ENCODE results near the gene MAPKBP1.

Gene MAPKBP1

DNA sequence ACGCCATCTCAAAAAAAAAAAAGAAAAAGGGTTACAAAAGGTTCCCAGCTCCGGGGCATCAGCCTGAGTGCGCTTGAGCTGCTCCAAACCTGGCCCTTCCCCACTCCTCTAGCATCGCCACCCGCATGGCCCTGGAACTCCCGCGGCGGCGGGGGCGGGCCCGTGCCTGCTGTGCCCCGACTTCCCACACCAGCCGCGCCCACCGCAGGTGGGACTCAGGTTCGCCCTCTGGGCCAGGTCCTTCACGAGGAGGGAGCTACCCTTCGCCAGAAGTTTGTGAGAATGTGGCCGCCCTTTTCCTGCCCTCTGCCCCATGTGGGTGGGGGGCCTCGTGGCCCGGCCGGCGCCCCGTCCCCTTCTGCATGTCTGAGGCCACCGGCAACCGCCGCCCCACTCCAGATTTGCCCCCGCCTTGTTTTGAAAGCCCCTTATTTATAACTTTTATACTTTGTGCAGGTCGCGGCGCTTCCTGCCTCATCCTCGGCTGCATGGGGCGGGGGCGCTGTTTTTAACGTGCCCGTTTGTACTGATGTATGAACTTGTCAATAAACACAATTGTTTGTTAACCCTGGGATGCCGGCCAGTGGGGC, 53.1 kb downstream of the MAPKBP1 start:
- DNase-seq = no peak

DNA sequence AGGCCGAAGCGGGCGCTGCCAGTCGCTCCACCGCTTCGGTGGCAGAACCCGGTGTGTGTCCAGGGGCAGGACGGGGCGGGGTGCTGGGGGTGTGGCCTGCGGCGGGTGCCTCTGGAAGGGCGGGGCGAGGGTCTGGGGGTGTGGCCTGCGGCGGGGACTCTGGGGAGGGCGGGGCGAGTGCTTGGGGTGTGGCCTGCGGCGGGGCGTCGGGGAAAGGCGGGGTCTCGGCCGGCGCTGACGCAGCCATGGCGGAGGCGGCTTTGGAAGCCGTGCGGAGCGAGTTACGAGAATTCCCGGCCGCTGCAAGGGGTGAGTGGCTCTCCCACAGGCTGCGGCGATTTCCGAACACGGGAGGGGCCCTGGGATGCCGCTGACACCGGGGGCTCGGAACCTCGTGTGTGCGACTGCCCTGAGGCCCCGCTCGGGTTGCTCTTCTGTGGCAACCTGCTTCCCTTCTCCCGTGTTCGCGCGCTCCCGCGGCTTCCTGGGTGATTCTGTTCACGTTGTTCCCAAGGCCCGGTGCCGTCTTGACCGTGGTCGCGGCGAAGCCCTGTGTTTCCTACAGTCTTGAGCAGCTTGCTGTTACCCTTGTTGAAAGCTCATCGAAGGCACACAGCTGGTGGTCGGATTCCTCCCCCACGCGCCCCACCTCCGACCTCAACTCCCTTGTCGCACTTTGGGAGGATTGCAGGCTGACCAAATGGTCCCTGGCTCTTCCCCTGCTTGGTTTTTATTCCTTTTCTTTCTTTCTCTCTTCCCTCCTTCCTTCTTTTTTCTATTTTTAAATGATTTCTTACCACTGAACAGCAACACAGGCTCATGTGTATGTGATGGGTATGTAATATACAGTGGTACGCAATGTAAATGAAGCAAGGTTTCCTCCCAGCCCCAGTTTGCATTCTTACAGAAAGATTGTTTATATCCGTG, 53.9 kb downstream of the MAPKBP1 start, which contains the start of gene JMJD7:
Gene JMJD7, plus strand, starts transcription at position 213 of the 927 bp plus-strand sequence. Its CDS starts 33 bp downstream, at position 246.
- peak; percentile 93 for DNase-seq

DNA sequence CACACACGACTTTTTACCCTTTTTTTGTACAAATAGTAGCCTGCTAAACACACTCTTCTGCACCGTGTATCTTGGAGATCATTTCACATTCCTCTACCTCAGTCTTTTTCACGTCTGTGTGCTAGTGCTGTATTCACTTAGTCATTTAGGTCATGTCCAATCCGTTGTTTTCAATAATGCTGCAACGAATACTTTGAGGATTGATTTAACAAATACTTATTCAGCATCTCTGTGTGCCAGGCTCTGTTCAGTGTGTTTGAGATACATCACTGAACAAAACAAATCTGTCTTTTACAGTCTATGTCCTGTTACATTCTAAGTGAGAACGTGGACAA, 54.5 kb downstream of the MAPKBP1 start:
- DNase-seq = no peak

DNA sequence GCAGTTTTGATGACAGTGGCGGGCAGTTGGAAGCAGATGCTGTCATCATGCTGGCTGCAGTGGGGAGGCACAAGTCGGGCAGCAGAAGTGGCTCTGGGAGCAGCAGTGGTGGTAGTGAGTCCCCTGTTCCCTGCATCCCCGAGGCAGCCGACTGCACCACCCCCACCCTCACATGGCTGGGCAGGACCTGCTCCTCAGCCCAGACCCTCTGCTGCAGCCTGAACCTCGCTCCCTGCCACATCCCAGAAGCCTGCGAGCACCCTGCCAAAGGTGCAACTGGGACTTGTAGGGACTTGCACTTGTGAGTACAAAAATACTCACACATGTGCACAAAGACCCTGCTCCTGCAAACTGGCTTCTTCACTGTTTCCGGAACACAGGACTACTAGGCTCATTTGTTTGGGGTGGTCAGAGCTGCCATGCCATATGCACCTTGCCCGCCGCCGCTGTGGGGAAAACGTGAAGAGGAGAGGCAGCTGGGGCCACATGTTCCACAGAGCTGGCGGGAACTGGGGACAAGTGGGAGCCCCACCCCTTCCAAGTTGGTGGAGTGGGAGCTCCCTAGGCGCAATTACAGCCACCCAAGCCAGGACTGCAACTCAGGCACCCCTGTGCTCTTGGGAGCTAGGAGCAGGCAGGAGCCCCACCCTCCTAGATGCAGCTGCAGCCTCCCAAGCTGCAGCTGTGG, 55.8 kb downstream of the MAPKBP1 start:
- no peak for DNase-seq

DNA sequence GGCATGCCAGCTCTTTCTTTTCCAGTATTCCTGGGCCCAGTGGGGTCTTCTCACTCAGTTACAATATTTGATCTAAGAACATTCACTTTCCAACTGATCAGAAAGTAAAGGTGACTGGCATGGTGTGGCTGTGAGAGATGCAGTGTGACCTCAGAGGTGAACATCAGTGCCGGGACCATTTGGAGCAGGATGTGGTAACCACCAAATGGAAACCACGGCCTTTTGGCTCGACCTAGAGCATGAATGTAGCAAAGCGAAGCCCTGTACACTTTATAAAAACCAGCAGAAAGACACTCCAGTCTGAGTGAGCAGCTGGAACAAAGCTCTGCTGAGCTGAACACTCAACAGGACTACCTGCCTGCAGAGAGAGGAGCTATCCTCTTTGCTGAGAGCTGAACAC, 57.0 kb downstream of the MAPKBP1 start:
- DNase-seq = peak; percentile 58

DNA sequence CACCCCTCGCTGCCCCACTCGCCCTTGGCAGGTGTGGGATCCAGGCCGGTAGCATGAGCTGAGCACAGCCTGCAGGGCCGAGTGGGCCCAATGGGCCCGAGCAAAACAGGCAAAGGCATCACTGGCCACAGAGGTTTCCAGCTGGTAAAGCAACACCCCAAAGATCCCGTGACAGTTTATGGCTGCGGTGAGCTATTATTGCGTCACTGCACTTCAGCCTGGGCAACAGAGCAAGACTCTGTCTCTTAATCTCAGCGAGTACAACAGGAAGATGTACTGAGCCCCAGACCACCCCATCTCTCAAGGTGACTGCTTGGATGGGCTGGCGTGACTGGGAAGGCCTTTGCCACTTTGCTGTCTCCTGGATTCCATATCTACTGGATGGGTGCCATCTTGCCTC, 57.9 kb downstream of the MAPKBP1 start:
- no peak for DNase-seq

DNA sequence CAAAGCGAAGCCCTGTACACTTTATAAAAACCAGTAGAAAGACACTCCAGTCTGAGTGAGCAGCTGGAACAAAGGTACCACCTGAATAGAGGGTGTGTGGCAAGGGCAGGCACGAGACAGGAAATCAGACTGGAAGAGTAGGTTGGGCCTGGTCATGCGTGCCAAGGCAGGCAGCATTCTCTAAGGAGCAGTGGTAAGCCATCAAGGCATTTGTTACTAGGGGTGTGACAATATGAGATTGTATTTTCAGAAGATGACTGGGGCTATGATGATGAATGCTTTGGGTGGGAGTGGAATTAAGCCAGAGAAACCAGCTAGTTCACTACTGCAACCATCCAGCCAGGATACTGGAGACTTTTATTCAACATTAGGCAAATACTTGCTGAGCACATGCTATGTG, 58.6 kb downstream of the MAPKBP1 start:
- no peak for DNase-seq

DNA sequence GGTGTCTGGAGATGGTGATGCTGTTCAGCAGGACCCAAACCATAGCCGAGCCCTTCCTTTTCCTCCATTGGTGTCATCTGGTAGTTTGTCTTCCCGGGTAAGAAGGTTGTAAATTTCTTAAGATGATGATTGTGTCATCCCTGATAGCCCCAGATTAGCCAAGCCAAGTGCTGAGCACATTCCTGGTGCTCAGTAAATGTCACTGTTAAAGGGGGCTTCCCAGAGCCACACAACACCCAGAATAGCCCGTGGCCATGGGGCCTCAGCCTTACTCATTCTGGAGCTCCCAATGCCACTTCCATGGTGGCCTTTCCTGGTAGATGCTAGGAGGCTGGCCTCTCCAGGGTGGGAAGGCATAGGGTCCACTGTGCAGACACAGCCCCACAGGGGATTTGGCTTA, 59.8 kb downstream of the MAPKBP1 start:
- no peak for DNase-seq

DNA sequence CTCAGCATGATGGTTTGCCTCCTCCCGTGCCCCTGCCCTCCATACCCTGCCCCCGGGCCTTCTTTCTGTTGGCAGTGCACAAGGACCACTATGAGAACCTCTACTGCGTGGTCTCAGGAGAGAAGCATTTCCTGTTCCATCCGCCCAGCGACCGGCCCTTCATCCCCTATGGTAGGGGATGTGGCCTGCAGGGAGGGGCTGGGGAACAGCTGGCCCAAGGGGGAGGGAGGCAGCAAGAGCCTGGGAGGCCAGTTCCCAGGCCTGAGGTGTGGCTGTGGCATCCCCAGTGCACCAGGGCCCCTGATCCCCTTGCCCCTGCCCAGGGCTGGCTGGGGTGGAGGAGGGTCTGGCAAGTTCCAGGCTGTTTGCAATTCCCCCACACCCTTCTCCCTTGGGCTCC, 61.8 kb downstream of the MAPKBP1 start:
- DNase-seq = no peak

DNA sequence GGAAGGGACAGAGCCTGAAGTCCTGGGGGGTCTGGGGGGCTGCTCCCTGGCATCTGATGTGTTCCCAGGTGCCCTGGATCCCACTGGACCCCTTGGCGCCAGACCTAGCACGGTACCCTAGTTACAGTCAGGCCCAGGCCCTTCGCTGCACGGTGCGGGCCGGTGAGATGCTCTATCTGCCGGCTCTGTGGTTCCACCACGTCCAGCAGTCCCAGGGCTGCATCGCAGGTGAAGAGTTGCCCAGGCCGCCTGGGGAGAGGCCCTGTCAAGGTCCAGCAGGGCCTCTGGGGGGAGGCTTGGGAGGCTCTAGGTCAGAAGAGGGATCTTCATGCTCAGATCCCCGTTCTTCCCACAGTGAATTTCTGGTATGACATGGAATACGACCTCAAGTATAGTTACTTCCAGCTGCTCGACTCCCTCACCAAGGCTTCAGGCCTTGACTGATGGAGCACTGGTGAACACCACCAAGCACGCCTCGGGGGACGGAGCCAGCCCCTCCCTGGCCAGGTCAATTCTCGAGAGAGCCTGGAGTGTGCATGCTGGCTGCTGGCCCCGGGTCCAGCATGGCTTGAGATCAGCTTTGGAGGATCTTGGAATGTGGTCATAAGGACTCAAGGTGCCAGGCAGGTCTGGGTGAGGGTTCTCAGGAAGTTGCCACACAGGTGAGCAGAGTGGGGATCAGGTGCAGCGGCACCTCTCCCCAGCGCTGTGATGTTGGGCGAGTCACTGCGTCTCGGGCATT, 62.6 kb downstream of the MAPKBP1 start:
- DNase-seq = no peak

DNA sequence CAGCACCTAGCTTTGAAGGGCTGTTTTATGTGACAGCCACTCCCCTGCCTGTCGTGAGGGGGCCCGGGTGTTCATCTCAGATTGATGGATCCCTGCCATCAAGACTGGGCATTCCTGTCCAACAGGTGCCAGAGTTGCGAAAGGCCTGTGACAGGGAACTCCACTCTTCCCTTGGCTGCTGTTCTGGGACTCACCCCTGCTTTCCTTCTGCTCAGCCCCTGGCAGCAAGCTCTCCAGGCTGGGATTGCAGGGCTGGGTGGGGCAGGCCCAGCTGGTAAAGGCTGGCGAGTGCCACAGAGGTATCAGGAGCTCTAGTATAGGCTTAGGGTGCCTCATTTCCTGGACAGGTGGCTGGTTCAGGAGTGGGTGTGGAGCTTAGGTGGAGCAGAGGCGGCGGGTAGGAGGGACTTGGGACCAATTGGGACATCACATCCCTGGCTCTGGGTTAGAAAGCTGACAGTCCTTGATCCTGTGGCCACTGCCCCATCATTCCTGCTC, 64.2 kb downstream of the MAPKBP1 start, which contains the start of gene PLA2G4B:
Gene PLA2G4B, plus strand, starts transcription at position 448 of the 498 bp plus-strand sequence. CDS start 67 bp downstream, outside the sequence.
- DNase-seq = no peak

DNA sequence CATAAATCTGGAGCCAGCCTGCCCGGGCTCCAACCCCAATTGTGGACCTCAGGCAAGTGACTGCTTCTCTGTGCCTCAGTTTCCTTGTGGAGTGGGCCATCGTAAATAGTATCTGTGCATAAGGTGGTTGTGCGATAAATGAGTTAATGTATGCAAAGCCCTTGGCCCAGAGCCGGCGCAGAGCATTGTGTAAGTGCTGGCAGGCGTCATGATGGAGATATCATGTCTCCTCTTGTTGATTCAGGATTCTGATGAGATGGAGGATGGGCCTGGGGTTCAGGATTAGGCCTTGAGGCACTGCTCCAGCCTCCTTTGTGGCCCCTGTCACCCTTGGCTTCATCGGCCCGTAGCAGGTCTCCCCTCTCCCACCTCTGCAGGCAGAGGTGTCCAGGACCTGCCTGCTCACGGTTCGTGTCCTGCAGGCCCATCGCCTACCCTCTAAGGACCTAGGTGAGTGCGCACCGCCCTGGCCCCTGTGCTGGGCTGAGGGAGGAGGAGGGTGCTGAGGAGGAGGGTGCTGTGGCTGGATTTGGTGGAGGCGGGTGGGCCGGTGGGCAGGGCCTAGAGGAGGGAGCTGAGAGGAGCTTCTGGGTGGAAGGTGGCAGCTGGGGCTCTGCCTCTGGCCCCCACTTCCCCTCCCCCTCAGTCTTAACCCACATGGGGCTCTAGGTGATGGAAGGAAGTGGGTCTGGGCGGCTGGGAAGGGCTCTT, 65.7 kb downstream of the MAPKBP1 start:
- DNase-seq = no peak

DNA sequence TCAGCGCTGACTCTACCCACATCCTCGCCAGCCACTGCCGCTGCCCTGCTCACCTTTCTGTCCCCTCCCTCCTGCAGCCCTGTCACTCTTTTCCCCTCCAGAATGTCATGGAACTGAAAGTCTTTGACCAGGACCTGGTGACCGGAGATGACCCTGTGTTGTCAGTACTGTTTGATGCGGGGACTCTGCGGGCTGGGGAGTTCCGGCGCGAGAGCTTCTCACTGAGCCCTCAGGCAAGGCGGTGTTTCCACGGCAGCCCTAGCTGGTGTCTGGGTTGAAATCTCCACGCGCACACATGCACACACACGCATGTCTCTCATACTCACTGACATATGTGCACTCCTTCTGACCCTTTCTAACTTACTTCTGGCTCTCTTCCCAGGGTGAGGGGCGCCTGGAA, 66.4 kb downstream of the MAPKBP1 start:
- DNase-seq = no peak

DNA sequence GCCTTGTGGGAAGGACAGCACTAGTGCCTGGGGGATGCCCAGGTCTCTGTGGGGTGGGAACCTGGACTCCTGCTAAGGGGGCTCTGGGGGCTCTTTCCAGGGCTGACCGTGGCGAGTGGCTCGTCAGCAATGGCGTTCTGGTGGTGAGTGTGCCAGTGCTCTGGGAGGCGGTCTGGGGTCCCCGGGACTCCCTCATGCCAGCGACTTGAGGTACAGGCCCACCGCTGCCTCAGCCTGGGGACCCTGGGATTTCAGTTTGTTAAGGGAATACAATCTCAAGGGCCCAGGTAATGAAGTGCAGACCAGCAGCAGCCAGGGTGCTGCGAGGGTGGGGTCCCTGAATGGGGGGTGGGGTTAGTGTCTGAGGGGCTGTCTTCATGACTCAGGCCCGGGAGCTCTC, 66.8 kb downstream of the MAPKBP1 start:
- DNase-seq = no peak

DNA sequence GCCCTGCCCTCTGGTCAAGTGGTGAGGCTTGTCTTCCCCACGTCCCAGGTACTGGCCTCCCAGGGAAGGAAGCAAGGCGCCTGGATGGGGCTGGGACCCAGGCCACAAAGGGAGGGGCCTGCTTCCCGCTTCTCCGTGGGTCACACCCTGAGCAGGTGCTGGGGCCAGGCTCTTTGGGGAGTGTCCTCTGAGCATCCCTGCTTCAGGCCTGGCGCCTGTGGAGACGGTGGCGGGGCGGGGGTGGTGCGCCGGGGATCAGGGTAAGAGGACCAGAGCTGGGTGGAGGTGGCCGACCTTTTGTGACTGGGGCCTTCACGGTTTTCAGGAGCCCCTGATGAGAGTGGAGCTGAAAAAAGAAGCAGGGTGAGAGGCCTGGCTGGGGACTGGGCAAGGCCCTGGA, 67.9 kb downstream of the MAPKBP1 start:
- no peak for DNase-seq

DNA sequence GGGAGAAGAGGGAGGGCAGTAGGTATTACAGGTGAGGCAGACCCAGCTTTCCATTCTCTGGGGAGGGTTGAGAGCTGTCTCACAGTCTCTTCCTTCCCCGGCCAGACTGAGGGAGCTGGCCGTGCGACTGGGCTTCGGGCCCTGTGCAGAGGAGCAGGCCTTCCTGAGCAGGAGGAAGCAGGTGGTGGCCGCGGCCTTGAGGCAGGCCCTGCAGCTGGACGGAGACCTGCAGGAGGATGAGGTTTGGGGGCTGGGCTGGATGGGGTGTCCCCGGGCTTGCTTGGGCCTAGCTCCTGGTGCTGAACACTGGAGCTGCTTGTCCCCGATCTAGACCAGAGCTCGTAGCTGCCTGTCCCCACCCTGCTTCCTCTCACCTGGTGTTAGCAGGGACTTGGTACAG, 69.3 kb downstream of the MAPKBP1 start:
- DNase-seq = no peak

DNA sequence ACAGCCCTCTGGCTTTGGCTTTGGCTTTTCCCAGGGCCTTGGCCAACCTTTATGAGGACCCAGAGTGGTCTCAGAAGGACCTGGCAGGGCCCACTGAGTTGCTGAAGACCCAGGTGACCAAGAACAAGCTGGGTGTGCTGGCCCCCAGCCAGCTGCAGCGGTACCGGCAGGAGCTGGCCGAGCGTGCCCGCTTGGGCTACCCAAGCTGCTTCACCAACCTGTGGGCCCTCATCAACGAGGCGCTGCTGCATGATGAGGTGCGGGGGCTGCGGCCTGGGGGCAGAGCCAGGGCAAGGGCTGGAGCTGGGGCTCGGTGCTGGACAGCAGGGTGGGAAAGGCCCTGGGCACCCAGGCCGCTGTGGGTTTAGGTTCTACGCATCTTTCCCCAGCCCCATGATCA, 70.5 kb downstream of the MAPKBP1 start:
- no peak for DNase-seq

DNA sequence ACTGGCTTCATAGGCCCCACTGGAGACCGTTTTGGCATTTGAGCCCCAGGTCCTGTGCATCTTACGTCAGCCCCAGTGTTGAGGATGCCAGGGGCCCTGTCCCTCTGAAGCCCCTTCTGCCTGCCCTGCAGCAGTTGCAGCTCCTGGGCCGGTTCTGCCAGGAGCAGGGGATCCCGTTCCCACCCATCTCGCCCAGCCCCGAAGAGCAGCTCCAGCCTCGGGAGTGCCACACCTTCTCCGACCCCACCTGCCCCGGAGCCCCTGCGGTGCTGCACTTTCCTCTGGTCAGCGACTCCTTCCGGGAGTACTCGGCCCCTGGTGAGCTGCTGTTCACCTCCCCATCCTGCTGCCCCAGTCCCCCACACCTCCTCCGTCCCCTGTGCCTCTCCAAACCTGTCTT, 72.9 kb downstream of the MAPKBP1 start:
- no peak for DNase-seq

DNA sequence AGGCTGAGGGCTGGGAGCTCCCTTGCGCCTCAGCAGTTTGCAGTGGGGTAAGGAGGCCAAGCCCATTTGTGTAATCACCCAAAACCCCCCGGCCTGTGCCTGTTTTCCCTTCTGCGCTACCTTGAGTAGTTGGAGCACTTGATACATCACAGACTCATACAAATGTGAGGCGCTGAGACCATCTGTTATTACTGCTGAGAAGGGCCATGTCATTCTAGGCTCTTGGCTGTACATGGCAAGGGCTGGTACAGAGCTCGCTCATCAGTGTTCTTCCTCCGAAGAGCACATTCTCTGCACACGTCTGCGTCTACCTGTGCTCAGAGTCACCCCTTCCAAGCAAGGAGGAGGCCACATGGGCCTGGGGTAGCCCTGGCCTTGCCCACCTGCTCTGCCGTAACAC, 73.7 kb downstream of the MAPKBP1 start:
- DNase-seq = no peak

DNA sequence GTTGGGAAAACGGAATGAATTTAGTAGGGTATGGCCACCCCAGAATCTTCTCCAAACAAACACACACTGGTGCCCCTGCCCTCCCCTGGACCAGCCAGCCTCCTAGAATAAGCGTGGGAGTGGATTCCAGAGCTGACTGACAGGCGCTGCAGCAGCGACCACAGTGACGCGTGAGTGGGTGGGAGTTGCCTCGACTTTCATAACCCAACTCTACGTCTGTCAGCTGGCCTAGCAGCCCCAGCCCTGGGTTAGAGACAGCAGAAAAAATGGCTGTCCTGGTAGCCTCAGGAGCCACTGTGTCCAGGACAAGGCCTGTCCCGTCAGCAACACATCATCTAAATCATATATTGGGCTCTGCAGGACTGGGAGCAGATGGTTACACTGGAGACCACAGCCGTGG, 74.3 kb downstream of the MAPKBP1 start:
- DNase-seq = peak; percentile 64

DNA sequence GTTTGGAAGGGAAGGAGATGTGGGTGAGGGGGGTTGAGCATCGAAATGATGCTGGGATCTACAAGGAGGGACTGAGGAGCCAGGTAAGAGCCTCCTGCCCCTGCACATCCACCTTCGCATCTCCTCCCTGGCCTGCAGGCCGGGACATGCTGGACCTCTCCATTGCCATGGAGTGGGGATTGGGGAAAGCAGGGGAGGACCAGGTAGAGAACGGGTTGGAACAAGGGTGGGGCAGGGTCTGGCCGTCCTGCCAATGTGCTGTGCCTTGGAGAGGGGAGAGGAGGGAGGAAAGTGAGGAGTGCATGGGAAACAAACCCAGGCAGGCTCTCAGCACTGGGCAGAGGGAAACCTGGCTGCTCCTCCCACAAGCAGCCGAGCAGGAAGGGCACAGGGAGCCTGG, 74.9 kb downstream of the MAPKBP1 start:
- DNase-seq = no peak

DNA sequence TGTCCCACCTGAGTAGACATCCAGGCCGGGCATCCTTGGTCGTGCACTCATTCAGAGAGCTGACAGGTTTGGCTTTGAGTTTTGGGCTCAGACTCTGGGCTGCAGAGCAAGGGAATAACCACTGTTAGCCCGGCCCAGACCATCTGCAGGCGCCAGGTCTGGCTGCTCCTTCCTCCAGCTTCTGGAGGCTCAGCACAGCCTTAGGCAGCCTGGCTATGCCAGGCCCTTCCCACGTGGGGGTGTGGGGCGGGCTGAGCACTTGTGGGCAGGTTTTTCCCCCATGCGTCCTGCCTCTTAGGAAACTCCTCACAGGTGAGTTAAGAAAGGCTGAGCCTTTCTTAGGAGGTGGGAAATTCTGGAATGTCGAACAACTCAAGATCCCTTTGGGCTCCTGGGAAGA, 75.6 kb downstream of the MAPKBP1 start:
- no peak for DNase-seq
